Breast epithelium (tissue), 4 donors: Measurements from ENCODE around the gene HCN1. TPM values are rescaled to one million over a fixed set of nuclear protein-coding genes. Genes with fewer than 3 reads are reported as not detected.

Experiments used
- DNase-seq, 2 donors: peaks; one replicate each; pipeline ENCODE4 v3.0.0-alpha.2; 2019; ENCODE audit warnings: low spot score in 2 of 2
- H3K27ac ChIP-seq, 2 donors: fragments of 200-600 bp; sonication (generic) in 1 of 2; one replicate each; pipeline ENCODE4 v1.5.1; 2016 to 2019; ENCODE audit warnings: mild to moderate bottlenecking in 1 of 2
- H3K27me3 ChIP-seq, 2 donors: fragments of 200-600 bp; sonication (generic) in 1 of 2; one replicate each; pipeline versions ENCODE4 v1.5.1 to v1.6.0; 2017 to 2019; ENCODE audit warnings: control low read depth in 1 of 2, mild to moderate bottlenecking in 1 of 2
- H3K36me3 ChIP-seq: fragments of 200-600 bp; one replicate; pipeline ENCODE4 v1.5.1; 2019
- H3K4me1 ChIP-seq, 2 donors: fragments of 200-600 bp; sonication (generic); one replicate each; pipeline ENCODE4 v1.5.1; 2016 to 2019; ENCODE audit warnings: control low read depth in 1 of 2
- H3K4me3 ChIP-seq, 3 donors: fragments of 200-600 bp; sonication (generic); 1 replicate in 2 of 3; 2 replicates in 1 of 3; pipeline ENCODE4 v1.5.1; 2016 to 2019; ENCODE audit warnings: mild to moderate bottlenecking in 3 of 3, moderate library complexity in 2 of 3
- H3K9me3 ChIP-seq, 2 donors: fragments of 200-600 bp; sonication (generic) in 1 of 2; one replicate each; pipeline ENCODE4 v1.5.1; 2016 to 2019; ENCODE audit warnings: control low read depth in 1 of 2
- POLR2A ChIP-seq: fragments of 450-650 bp; IDR thresholded peaks from one replicate; pipeline ENCODE4 v1.6.1; 2016; ENCODE audit warnings: antibody characterized with exemption, mild to moderate bottlenecking, moderate library complexity
- POLR2AphosphoS5 ChIP-seq, 3 donors: sonication (generic); formaldehyde crosslinking; IDR thresholded peaks; one replicate each; pipeline ENCODE4 v1.6.1; 2017; ENCODE audit warnings: antibody characterized with exemption in 3 of 3
- intact Hi-C: fragments of 100-400 bp; cut with DNase I; formaldehyde crosslinking; loops from one replicate; pipeline ENCODE4 v1.15.1; 2023; ENCODE audit warnings: low total_unique reads
- total RNA-seq, 3 donors: library from RNA; depleted of rRNA; stranded (reverse); fragments of >200 nt; gene quantifications; one replicate each; pipeline ENCODE4 v1.1.0, GENCODE V29; 2016
- TF ChIP-seq, protein P1 (sequence below), 3 donors: fragments of 450-650 bp; IDR thresholded peaks; one replicate each; pipeline ENCODE4 v1.5.1; 2016 to 2017; ENCODE audit warnings: antibody characterized with exemption in 3 of 3, mild to moderate bottlenecking in 3 of 3, moderate library complexity in 3 of 3

Gene HCN1
- total RNA-seq, 3 donors from 2014 or later = under 0.01 to 0.33 (median 0.29) TPM

DNA sequence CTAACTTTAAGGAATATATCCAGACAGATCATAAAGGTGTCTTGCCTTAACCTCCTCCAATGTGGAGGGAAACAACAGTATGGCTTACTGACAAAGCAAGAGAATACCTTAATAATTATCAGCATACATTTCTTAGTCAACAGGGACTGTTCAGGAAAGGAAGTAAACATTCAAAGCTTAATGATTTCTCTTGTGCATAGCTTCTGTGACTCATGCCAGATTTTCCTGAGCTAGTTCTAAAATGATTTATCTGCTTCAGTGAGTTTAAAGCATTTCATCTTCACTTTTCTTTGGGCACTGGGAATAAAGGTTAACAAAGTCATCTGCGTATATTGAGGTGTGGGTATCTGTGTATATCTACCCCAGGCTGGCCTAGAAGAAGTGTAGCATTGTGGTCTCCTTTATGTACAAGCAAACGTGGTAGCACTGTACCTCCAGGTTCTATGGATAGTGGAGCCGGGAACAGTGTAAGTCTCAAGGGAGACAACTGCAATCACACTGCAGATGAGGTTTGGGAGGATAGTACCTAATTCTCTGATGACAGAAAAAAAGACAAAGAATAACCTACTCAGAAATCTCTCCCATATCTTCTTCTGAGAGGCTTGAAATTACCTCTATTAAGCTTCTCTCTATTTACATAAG is 284.1 kb downstream of the HCN1 start:
- Histone ChIP-seq H3K27me3 (no peaks in the 10 kb centered on the region), H3K4me1 (no peaks in the 10 kb centered on the region), H3K27ac (no peak overlapping the region), H3K36me3 (no peaks in the 10 kb centered on the region), H3K9me3 (no peaks in the 10 kb centered on the region), H3K4me3 (no peak overlapping the region)
- TF ChIP-seq, protein P1, sequence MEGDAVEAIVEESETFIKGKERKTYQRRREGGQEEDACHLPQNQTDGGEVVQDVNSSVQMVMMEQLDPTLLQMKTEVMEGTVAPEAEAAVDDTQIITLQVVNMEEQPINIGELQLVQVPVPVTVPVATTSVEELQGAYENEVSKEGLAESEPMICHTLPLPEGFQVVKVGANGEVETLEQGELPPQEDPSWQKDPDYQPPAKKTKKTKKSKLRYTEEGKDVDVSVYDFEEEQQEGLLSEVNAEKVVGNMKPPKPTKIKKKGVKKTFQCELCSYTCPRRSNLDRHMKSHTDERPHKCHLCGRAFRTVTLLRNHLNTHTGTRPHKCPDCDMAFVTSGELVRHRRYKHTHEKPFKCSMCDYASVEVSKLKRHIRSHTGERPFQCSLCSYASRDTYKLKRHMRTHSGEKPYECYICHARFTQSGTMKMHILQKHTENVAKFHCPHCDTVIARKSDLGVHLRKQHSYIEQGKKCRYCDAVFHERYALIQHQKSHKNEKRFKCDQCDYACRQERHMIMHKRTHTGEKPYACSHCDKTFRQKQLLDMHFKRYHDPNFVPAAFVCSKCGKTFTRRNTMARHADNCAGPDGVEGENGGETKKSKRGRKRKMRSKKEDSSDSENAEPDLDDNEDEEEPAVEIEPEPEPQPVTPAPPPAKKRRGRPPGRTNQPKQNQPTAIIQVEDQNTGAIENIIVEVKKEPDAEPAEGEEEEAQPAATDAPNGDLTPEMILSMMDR (IDR thresholded peaks at IDR 0.05) = no peak
- TF ChIP-seq POLR2A (no peak), POLR2AphosphoS5 (IDR thresholded peaks at IDR 0.05) (no peak)
- intact Hi-C loops = no loop called here
- no peak for DNase-seq

DNA sequence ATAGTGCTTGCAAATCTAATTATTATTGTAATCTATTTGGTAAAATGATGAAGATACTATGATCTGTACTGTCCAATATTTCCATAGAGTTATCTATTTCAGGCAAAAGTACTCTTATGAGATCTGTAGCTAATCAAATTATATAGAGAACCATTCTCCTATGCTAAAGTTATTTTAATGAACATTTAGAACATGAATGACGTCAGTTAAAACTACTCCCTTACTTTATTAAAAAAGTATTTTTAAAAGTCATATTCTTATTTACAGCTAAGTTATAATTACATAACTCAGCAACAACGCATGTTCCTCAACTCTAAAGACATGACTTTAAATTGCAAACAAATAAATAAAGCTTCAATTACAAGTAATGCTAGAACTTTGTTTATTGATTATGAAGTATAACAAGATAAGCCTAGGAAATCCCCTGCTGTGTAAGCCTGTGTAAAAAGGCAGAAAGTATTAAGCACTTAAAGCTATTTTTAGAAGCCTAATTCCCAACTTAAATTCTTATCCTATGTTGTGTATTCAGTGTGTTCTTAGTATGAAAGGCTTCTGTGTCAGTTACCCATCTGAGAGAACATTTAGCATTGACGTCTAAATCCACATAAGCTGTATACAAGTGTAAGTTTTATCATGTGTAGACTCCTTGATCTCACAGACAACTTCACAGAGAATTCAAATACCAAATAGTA is 285.7 kb downstream of the HCN1 start:
- intact Hi-C loops = no loop called here
- H3K9me3 ChIP-seq = no peaks in the 10 kb centered on the region
- H3K27me3 ChIP-seq = no peaks in the 10 kb centered on the region
- H3K27ac ChIP-seq = no peak overlapping the region
- no peaks in the 10 kb centered on the region for H3K36me3 ChIP-seq
- no peak for TF ChIP-seq POLR2A
- TF ChIP-seq POLR2AphosphoS5 (IDR thresholded peaks at IDR 0.05) = no peak
- TF ChIP-seq, protein P1 (IDR thresholded peaks at IDR 0.05) = no peak
- DNase-seq = no peak
- H3K4me3 ChIP-seq = no peak overlapping the region
- H3K4me1 ChIP-seq = no peaks in the 10 kb centered on the region

DNA sequence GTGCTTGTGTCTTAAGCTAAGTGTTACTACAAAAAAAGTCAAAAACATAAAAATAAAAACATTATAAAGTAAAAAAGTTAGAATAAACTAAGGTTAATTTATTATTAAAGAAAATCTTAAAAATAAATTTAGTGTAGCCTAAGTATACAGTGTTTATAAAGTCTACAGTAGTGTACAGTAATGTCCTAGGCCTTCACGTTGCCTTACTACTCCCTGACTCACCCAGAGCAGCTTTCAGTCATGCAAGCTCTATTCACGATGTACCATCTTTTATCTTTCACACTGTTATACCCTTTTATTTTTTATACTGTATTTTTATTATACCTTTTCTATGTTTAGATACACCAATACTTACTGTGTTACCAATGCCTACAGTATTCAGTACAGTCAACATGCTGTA is 288.1 kb downstream of the HCN1 start:
- H3K27me3 ChIP-seq = no peaks in the 10 kb centered on the region
- intact Hi-C loops = no loop called here
- DNase-seq = no peak
- TF ChIP-seq, protein P1 (IDR thresholded peaks at IDR 0.05) = no peak
- TF ChIP-seq POLR2A (no peak), POLR2AphosphoS5 (IDR thresholded peaks at IDR 0.05) (no peak)
- H3K4me1 ChIP-seq = no peaks in the 10 kb centered on the region
- no peak overlapping the region for H3K27ac ChIP-seq
- H3K9me3 ChIP-seq = no peaks in the 10 kb centered on the region
- no peaks in the 10 kb centered on the region for H3K36me3 ChIP-seq
- H3K4me3 ChIP-seq = no peak overlapping the region

DNA sequence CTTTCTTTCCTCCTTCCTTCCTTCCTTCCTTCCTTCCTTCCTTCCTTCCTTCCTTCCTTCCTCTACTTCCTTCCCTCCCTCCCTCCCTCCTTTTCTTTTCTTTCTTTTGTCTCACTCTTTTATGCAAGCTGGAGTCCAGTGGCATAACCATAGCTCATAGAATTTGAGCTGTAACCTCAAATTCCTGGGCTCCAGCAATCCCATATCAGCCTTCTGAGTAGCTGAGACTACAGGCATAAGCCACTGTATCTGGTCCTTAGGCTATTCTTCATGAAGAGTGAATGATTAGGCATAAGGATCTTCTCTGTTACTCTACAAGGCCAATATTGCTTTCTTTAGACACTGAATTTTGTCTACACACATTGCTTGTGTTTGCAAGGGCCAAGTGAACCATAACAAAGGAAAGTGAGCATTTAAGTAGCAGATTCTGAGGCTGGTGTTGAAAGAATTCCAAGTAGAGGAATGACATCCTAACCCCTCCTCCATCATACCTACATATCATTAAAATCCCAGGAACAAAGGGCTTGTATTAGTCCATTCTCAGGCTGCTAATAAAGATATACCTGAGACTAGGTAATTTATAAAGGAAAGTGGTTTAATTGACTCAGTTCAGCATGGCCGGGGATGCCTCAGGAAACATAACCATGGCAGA is 293.2 kb downstream of the HCN1 start:
- Histone ChIP-seq H3K4me3 (no peak overlapping the region), H3K36me3 (no peaks in the 10 kb centered on the region), H3K27me3 (no peaks in the 10 kb centered on the region), H3K9me3 (no peaks in the 10 kb centered on the region), H3K4me1 (no peaks in the 10 kb centered on the region), H3K27ac (no peak overlapping the region)
- no peak for DNase-seq
- TF ChIP-seq POLR2A (no peak), POLR2AphosphoS5 (IDR thresholded peaks at IDR 0.05) (no peak)
- TF ChIP-seq, protein P1 (IDR thresholded peaks at IDR 0.05) = no peak
- intact Hi-C loops = no loop called here

DNA sequence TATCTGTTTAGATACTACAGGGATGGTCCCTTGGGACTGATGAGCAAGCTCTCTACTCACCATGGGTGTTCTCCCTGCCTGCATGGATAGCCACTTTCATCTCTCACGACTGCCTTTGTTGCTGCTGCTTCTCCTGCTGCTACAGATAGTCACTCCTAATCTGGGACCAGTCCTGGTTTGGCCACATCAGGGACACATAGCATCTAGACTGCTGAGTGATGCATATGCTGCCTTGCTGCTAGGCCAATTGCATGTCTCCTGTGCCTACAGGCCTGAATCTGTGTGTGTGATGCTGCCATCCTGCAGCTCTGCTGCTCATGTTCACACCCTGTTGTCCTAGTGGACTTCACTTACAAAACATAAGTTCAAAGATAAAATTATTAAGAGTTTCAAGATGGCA is 297.1 kb downstream of the HCN1 start:
- Histone ChIP-seq H3K27me3 (no peaks in the 10 kb centered on the region), H3K9me3 (no peaks in the 10 kb centered on the region), H3K27ac (no peak overlapping the region), H3K36me3 (no peaks in the 10 kb centered on the region), H3K4me1 (no peaks in the 10 kb centered on the region), H3K4me3 (no peak overlapping the region)
- TF ChIP-seq, protein P1 (IDR thresholded peaks at IDR 0.05) = no peak
- TF ChIP-seq POLR2A (no peak), POLR2AphosphoS5 (IDR thresholded peaks at IDR 0.05) (no peak)
- intact Hi-C loops = no loop called here
- DNase-seq = no peak
